Measurements from ENCODE around the gene DBP.

The DBP gene

GRCh38 chr19:48609571-48610108 lies 27.5 kb downstream of the DBP start:
- DNase-seq (ENCODE audit: low read depth), result no peak

DNA sequence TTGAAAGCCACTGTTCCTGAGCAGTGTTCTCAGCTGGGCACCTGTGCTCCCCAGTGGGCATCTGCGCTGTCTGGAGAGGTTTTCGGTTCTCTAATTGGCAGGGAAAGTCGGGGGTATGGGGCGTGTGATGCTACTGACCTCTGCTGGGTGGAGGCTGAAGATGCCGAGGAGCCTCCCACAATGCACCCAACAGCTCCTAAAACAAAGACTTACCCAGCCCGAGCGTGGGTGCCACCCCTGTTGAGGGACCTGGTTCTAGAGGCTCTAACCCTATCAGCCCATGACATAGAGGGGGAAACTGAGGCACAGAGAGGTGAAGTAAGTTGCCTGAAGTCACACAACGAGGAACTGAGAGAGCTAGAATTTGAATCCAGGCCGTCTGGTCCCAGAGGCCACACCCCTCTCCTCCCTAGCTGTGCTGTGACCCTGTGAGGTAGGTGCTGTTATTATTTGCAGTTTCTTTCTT lies 28.3 kb downstream of the DBP start:
- no peak for DNase-seq (ENCODE audit: low read depth)

- DNase-seq (ENCODE audit: low read depth), result no peak
Observed at GRCh38 chr19:48607359-48607755, 29.8 kb downstream of the DBP start.

- DNase-seq (ENCODE audit: low read depth), result no peak
Observed at GRCh38 chr19:48606463-48607358, 30.5 kb downstream of the DBP start, which contains the start of gene SPACA4. TSS of gene SPACA4 (plus strand) at chr19:48606742. CDS start at chr19:48606979, 237 bp downstream.

- no peak for DNase-seq (ENCODE audit: low read depth)
Observed at GRCh38 chr19:48603850-48604249, 33.3 kb downstream of the DBP start.

DNA sequence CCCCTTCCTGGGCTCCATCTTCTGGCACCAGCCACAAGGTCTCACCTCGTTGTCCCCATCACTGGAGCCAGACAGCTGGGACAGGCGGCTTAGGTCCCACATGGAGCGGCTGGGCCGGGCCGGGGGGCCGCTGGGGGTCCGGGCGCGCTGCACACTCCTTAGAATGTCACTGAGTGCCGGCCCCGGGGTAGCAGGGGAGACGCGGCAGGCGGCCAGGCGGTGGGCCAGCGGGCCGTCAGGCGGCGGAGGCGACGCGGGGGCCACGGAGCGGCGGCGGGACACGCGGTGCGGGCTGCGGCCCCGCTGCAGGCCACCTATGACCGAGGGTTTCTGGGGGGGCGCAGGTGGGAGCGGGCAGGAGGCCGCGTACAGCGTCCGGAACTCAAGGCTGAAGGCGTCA lies 33.7 kb downstream of the DBP start:
- no peak for DNase-seq (ENCODE audit: low read depth)

DNA sequence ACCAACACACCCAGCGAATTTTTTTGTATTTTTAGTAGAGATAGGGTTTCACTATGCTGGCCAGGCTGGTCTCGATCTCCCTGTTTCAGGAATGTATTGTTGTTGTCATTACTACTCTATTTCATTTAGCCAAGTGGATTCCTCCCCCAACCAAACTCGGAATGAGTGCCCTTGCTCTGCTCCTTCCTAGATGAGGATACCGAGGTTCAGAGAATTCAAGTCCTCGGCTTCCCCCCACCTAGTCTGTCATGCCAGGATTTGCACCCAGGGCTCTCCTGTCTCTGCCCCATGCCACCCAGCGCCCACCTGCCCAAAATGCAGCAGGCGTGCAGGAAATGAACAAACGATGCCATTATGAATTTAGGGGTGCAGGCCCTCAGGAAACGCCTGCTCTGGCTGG lies 34.2 kb downstream of the DBP start:
- no peak for DNase-seq (ENCODE audit: low read depth)

- no peak for DNase-seq (ENCODE audit: low read depth)
Observed at GRCh38 chr19:48600679-48601417, 36.3 kb downstream of the DBP start.

GRCh38 chr19:48598996-48599700 lies 38.0 kb downstream of the DBP start:
- no peak for DNase-seq (ENCODE audit: low read depth)

DNA sequence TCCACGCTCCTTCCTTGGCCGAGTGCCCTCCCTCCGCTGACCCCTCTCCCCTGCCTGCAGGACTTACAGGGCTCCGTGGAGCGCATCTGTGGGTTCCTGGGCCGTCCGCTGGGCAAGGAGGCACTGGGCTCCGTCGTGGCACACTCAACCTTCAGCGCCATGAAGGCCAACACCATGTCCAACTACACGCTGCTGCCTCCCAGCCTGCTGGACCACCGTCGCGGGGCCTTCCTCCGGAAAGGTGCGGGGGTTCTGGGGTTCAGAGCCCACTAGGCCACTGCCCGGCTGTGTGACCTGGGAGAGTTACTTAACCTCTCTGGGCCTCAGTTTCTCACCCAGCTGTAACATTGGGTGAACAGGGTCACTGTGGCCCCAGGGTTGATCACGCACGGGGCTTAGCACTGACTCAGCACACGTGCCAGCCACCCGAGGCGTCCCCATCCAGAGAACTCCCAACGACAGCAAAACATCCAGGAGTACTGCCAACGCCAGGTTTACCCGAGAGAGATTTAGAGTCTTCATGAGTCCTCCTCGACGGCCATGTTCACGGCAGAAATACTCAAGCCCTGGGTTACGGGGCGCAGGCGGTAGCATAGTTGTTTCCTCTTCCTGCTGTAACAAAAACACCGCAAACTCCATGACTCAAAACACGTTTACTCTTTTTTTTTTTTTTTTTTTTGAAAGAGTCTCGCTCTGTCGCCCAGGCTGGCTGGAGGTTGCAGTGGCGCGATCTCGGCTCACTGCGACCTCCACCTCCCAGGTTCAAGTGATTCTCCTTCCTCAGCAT lies 40.3 kb downstream of the DBP start:
- no peak for DNase-seq (ENCODE audit: low read depth)

- no peak for DNase-seq (ENCODE audit: low read depth)
Observed at GRCh38 chr19:48596237-48596636, 40.9 kb downstream of the DBP start.

GRCh38 chr19:48595833-48596232 lies 41.3 kb downstream of the DBP start:
- DNase-seq (ENCODE audit: low read depth), result no peak

DNA sequence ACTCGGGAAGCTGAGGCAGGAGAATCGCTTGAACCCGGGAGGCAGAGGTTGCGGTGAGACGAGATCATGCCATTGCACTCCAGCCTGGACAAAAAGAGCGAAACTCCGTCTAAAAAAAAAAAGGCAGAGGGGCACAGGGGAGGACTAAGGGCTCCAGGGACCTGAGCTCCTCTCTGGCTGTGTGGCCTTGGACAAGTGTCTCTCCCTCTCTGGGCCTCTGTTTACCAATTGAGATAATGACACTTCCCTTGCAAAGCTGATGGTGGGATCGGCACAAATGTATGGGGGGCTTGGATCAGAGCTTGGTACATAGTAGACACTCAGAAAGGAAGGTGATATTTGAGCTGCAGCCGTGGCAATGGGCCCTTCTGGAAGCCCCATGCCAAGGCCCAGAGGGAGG lies 42.0 kb downstream of the DBP start:
- DNase-seq (ENCODE audit: low read depth), result no peak

DNA sequence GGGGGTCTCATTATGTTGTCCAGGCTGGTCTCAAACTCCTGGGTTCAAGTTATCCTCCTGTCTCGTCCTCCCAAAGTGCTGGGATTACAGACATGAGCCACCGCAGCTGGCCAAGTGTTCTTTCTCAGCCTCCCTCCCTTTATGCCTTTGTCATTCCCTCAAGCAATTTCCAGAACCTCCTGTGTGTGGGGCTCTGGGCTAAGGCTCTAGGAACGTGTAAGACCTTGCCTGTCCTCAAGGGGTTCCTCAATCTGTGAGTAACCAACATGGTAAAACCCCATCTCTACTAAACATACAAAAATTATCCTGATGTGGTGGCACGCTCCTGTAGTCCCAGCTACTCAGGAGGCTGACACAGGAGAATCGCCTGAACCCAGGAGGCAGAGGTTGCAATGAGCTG lies 46.2 kb downstream of the DBP start:
- DNase-seq (ENCODE audit: low read depth), result no peak

DNA sequence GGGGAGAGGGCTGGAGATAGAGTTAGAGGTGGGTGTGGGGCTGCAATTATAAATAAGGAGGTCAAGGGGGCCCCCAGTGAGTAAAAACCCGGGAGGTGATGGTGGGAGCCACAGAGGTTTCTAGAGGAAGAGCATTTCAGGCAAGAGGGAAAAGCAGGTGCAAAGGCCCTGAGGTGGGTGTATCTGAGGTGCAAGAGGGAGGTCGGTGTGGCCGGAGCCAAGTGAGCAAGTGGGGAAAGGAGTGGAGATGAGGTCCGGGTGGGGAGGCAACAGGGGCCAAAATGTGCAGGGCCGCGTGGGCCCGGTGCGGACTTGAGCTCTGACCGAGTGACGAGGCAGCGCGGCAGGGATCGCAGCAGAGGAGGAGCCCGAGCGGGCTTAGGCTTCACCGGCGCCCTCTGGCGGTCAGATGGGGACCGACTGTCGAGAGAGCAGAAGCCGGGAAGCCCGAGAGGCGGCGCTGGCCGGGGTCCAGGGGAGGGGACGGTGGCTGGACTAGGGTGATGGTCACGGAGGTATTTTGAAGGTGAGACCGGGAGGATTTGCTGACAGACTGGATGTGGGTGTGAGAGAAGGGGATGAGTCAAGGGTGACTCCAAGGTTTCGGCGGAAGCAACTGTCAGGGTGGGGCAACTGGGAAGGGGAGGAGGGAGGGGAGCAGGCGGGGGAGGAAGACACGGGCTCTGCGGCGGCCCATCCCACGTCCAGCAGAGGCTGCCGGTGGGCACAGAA lies 48.3 kb downstream of the DBP start:
- DNase-seq (ENCODE audit: low read depth), result peak; percentile 80

DNA sequence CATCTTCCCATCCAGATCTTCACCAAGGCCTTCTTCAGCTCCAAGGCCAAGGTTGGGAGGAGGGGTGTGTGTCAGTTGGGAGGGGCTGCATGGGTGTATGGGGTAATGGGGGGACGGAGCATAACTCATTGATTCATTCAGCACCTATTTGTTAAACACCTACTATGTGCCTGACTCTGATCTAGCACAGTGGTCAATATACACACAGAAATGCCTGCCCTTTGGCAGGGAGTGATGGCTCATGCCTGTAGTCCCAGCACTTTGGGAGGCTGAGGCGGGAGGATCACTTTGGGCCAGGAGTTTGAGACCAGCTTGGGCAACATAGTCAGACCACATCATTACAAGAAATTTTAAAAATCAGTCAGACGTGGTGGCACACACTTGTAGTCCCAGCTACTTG lies 49.8 kb downstream of the DBP start:
- DNase-seq (ENCODE audit: low read depth), result no peak

DNA sequence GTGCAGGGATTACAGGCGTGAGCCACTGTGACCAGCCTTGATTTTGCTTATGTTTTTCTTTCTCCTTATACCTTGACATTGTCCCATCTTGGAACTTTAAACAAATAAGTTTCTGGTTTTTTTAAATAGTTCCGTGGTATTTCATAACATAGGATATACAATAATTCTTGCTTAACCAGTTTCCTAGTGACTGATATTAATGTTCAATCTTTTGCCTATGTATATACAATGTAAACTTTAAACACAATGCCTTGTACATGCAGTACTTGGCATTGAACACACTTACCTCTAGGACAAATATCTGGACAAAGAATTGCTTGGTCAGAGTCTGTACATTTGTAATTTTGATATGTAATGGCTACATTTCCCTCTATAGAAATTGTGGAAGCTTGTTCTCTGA lies 55.0 kb downstream of the DBP start:
- DNase-seq (ENCODE audit: low read depth), result no peak

Data from activated gamma-delta T cell treated with anti-CD3 and anti-CD28 coated beads, Interleukin-2, amount 50 U/mL, for 16 hours (primary cell).